Gastrocnemius medialis (tissue), 4 donors: ENCODE data around the gene DRAM2. TPM values are rescaled to one million over a fixed set of nuclear protein-coding genes. Genes with fewer than 3 reads are reported as not detected.

Experiments
- ATAC-seq, 2 donors: fragments of 150-250 bp; one replicate each; pipeline ENCODE4 v1.9.1; 2016
- DNase-seq, 2 donors: peaks; one replicate each; pipeline ENCODE4 v3.0.0-alpha.2; 2019
- H3K27ac ChIP-seq, 4 donors: fragments of 200-600 bp; sonication (generic); 1 replicate in 1 of 4; 2 replicates in 3 of 4; pipeline ENCODE4 v1.5.1; 2016 to 2018; ENCODE audit warnings: mild to moderate bottlenecking in 2 of 4, moderate library complexity in 1 of 4
- H3K27me3 ChIP-seq, 3 donors: fragments of 200-600 bp; sonication (generic) in 2 of 3; 1 replicate in 1 of 3; 2 replicates in 2 of 3; pipeline versions ENCODE4 v1.5.1 to v1.6.0; 2016 to 2019; ENCODE audit warnings: mild to moderate bottlenecking in 1 of 3, moderate library complexity in 1 of 3
- H3K36me3 ChIP-seq, 2 donors: fragments of 200-600 bp; sonication (generic) in 1 of 2; one replicate each; pipeline ENCODE4 v1.5.1; 2017 to 2018
- H3K4me1 ChIP-seq, 2 donors: fragments of 200-600 bp; sonication (generic) in 1 of 2; one replicate each; pipeline ENCODE4 v1.5.1; 2016 to 2017; ENCODE audit warnings: mild to moderate bottlenecking in 2 of 2
- H3K4me3 ChIP-seq, 4 donors: fragments of 200-600 bp; sonication (generic) in 3 of 4; 1 replicate in 1 of 4; 2 replicates in 3 of 4; pipeline ENCODE4 v1.5.1; 2016 to 2019; ENCODE audit warnings: mild to moderate bottlenecking in 2 of 4
- H3K9me3 ChIP-seq, 3 donors: fragments of 200-600 bp; sonication (generic) in 2 of 3; 1 replicate in 1 of 3; 2 replicates in 2 of 3; pipeline ENCODE4 v1.5.1; 2016 to 2019
- CTCF ChIP-seq, 5 experiments: fragments of 450-650 bp in 3 of 5; fragments of 200-600 bp in 2 of 5; sonication (generic) in 2 of 5; IDR thresholded peaks in 4 of 5; conservative IDR thresholded peaks in 1 of 5; 1 replicate in 4 of 5; 2 replicates in 1 of 5; pipeline ENCODE4 v1.5.1; 2016 to 2019; ENCODE audit warnings: antibody characterized with exemption in 5 of 5, mild to moderate bottlenecking in 3 of 5, moderate library complexity in 3 of 5
- POLR2A ChIP-seq, 2 donors: fragments of 450-650 bp; IDR thresholded peaks; one replicate each; pipeline ENCODE4 v1.6.1; 2017; ENCODE audit warnings: antibody characterized with exemption in 2 of 2, mild to moderate bottlenecking in 2 of 2, moderate library complexity in 2 of 2
- in situ Hi-C, 4 donors: fragments of 200-750 bp; cut with MboI; loops; one replicate each; pipeline versions ENCODE4 v1.15.0 to v1.8.0; 2017; ENCODE audit warnings: low sequenced_read_pairs in 4 of 4
- intact Hi-C: fragments of 100-400 bp; cut with DNase I; formaldehyde crosslinking; loops from one replicate; pipeline ENCODE4 v1.15.1; 2023; ENCODE audit warnings: low total_unique reads
- total RNA-seq, 4 donors: library from RNA; depleted of rRNA; stranded (reverse); fragments of >200 nt; gene quantifications; one replicate each; pipeline versions ENCODE4 v1.1.0 to v1.2.3, GENCODE V29; 2016

The DRAM2 gene
- total RNA-seq, 4 donors from 2014 or later = 28.9 to 47.1 (median 36.7) TPM

GRCh38 chr1:111179968-111180533 lies 40.2 kb upstream of the DRAM2 start:
- in situ Hi-C loops = no loop called here
- ATAC-seq = no peak
- DNase-seq = no peak
- TF ChIP-seq CTCF (IDR thresholded peaks at IDR 0.05 in 4 of 5, conservative IDR thresholded peaks at IDR 0.05 in 1 of 5) (no peak), POLR2A (IDR thresholded peaks at IDR 0.05) (no peak)
- intact Hi-C loops = no loop called here
- Histone ChIP-seq H3K27ac (no peak overlapping the region), H3K27me3 (no peaks in the 10 kb centered on the region), H3K4me3 (no peak overlapping the region), H3K36me3 (peaks cover 2 to 42% of the 10 kb centered on the region in 2 donors), H3K4me1 (peaks cover 0 to 6% of the 10 kb centered on the region in 2 donors), H3K9me3 (no peaks in the 10 kb centered on the region)

GRCh38 chr1:111176678-111177077 lies 36.8 kb upstream of the DRAM2 start:
- Histone ChIP-seq H3K9me3 (no peaks in the 10 kb centered on the region), H3K36me3 (peaks cover 0 to 39% of the 10 kb centered on the region in 2 donors), H3K4me3 (no peak overlapping the region), H3K4me1 (peaks cover 0 to 6% of the 10 kb centered on the region in 2 donors), H3K27me3 (no peaks in the 10 kb centered on the region), H3K27ac (no peak overlapping the region)
- TF ChIP-seq CTCF (IDR thresholded peaks at IDR 0.05 in 4 of 5, conservative IDR thresholded peaks at IDR 0.05 in 1 of 5) (no peak), POLR2A (IDR thresholded peaks at IDR 0.05) (no peak)
- DNase-seq (no peak), ATAC-seq (no peak)
- in situ Hi-C loops (no loop called here), intact Hi-C loops (no loop called here)

- intact Hi-C loops = no loop called here
- Histone ChIP-seq H3K4me1 (peaks cover 0 to 6% of the 10 kb centered on the region in 2 donors), H3K4me3 (no peak overlapping the region), H3K9me3 (no peaks in the 10 kb centered on the region), H3K27ac (no peak overlapping the region), H3K27me3 (no peaks in the 10 kb centered on the region), H3K36me3 (peaks cover 0 to 39% of the 10 kb centered on the region in 2 donors)
- no peak for TF ChIP-seq CTCF (IDR thresholded peaks at IDR 0.05 in 4 of 5, conservative IDR thresholded peaks at IDR 0.05 in 1 of 5)
- no peak for TF ChIP-seq POLR2A (IDR thresholded peaks at IDR 0.05)
- in situ Hi-C loops = no loop called here
- no peak for ATAC-seq
- DNase-seq = no peak
Measured at GRCh38 chr1:111175349-111175748, 35.5 kb upstream of the DRAM2 start.

GRCh38 chr1:111174070-111174469 lies 34.2 kb upstream of the DRAM2 start:
- in situ Hi-C loops = no loop called here
- ATAC-seq = no peak
- intact Hi-C loops = no loop called here
- no peaks in the 10 kb centered on the region for H3K4me1 ChIP-seq
- H3K9me3 ChIP-seq = no peaks in the 10 kb centered on the region
- no peaks in the 10 kb centered on the region for H3K27me3 ChIP-seq
- H3K36me3 ChIP-seq = peaks cover 0 to 41% of the 10 kb centered on the region in 2 donors
- H3K4me3 ChIP-seq = no peak overlapping the region
- TF ChIP-seq CTCF (IDR thresholded peaks at IDR 0.05 in 4 of 5, conservative IDR thresholded peaks at IDR 0.05 in 1 of 5) (no peak), POLR2A (IDR thresholded peaks at IDR 0.05) (no peak)
- no peak for DNase-seq
- no peak overlapping the region for H3K27ac ChIP-seq

GRCh38 chr1:111172463-111172862 lies 32.6 kb upstream of the DRAM2 start:
- H3K4me3 ChIP-seq = no peak overlapping the region
- no peaks in the 10 kb centered on the region for H3K9me3 ChIP-seq
- DNase-seq (no peak), ATAC-seq (no peak)
- TF ChIP-seq CTCF (IDR thresholded peaks at IDR 0.05 in 4 of 5, conservative IDR thresholded peaks at IDR 0.05 in 1 of 5) = no peak
- no peak for TF ChIP-seq POLR2A (IDR thresholded peaks at IDR 0.05)
- H3K36me3 ChIP-seq = peaks cover 0 to 56% of the 10 kb centered on the region in 2 donors
- in situ Hi-C loops = no loop called here
- intact Hi-C loops = no loop called here
- no peaks in the 10 kb centered on the region for H3K4me1 ChIP-seq
- no peaks in the 10 kb centered on the region for H3K27me3 ChIP-seq
- H3K27ac ChIP-seq = no peak overlapping the region
